Suprapubic skin (tissue), 4 donors: ENCODE results near the gene COL6A1.

ENCODE experiments used
- CTCF ChIP-seq, 2 donors: fragments of 200-600 bp in 1 of 2; fragments of 450-650 bp in 1 of 2; sonication (generic) in 1 of 2; IDR thresholded peaks; one replicate each; pipeline ENCODE4 v1.5.1; 2016 to 2019; ENCODE audit warnings: antibody characterized with exemption in 2 of 2, mild to moderate bottlenecking in 1 of 2, moderate library complexity in 1 of 2
- EP300 ChIP-seq: sonication (generic); formaldehyde crosslinking; IDR thresholded peaks from one replicate; pipeline ENCODE4 v1.6.1; 2017; ENCODE audit warnings: antibody characterized with exemption
- POLR2A ChIP-seq, 2 donors: fragments of 450-650 bp; IDR thresholded peaks; one replicate each; pipeline ENCODE4 v1.6.1; 2017; ENCODE audit warnings: antibody characterized with exemption in 2 of 2, mild to moderate bottlenecking in 2 of 2, moderate library complexity in 2 of 2
- POLR2AphosphoS5 ChIP-seq, 3 donors: sonication (generic); formaldehyde crosslinking; IDR thresholded peaks; one replicate each; pipeline ENCODE4 v1.6.1; 2017; ENCODE audit warnings: antibody characterized with exemption in 3 of 3

- no peak for TF ChIP-seq CTCF (IDR thresholded peaks at IDR 0.05)
- TF ChIP-seq POLR2A (IDR thresholded peaks at IDR 0.05) = no peak
- no peak for TF ChIP-seq POLR2AphosphoS5 (IDR thresholded peaks at IDR 0.05)
- TF ChIP-seq EP300 = no peak
These were observed 1.3 kb upstream of the COL6A1 start for GRCh38 chr21:45980271-45980670.
